SW 1271 (cell line): ENCODE results near the gene MRAS.
"Not testable (repeated sequence)": the region's sequence is repeated elsewhere in the genome, so short reads cannot be mapped to it uniquely, and the experiment has no call there.

Source experiments
- DNase-seq, 2 experiments: peaks; one replicate each; lab custom pipeline; 2025; lab: John Stamatoyannopoulos, UW

The MRAS gene

GRCh38 chr3:138389841-138390581, 41.6 kb downstream of the MRAS start:
- DNase-seq = peak; percentile 62 to 78

DNA sequence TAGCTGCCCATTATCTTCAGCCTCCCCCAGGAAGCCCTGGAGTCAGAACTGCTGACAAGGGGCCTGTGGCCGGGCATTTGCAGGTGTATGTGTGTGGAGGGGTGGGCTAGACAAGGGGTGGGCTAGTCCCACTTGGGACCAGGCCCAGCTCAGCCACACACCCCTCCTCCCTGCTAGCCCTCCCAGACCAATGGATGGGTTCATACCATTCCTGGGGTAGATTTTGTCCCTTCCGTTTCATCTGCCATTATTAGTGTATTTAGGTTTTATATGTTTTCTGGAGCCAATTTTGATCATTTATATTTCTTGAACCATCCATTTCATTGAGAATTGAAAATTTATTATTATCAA, 42.2 kb downstream of the MRAS start:
- no peak for DNase-seq

DNA sequence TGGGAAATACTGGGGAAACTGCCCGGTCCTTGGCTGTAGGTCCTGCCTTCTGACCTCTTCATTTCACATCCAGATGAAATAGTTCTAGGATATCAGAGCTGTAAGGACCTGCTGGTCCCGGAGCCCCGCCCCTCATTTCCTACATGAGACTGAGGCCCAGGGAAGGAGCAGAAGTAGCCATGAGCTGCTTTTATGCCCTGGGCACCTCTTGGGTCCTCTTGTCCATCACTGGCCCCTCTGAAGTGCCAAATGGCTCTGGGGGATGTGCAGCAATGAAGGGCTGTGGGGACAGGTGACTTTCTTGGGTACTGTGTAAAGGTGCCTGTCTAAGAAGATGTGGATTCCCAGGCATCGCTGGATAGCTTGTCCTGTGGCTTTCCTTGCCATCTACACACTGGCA, 45.8 kb downstream of the MRAS start:
- no peak for DNase-seq

GRCh38 chr3:138394686-138395085, 46.3 kb downstream of the MRAS start:
- DNase-seq = no peak

DNA sequence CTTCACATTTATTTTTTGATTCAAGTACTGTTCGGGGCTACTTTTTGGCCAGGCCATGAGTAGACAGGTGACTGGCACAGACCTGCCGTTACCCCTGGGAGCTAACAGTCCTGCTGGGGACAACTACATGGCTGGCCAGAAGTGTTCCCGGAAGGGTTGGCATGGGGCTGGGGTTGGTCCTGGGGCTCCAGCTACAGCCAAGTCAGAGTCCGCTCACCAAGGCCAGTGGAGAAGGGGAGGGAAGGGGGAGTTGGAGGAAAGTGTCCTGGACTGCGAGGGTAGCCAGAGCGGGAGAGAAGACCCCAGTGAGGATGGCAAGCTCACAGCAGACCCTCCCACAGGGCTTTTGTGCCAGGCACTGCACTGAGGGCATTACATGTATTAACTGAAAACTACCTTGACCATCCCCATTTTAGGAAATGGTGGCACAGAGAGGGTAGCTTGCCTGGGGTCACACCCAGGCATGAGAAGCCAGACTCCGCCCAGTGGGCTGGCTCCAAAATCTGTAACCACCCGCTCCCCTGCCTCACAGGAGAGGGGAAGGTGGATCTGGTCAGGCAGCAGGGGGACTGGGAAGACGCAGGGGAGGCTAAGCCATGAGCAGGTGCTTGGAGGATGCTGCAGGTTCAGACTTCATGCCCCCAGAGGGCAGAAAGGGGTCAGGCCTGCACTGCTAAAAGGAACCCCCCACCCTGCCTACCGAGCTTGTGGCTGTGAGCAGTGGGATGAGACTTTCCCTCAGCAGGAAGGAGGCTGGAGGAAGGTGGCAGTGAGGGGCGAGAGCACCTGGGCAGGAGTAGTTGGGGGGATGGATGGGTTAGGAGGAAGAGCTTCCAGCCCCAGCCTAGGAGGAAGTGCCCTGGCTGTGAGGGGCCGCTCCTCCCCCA, 47.7 kb downstream of the MRAS start:
- DNase-seq = no peak

DNA sequence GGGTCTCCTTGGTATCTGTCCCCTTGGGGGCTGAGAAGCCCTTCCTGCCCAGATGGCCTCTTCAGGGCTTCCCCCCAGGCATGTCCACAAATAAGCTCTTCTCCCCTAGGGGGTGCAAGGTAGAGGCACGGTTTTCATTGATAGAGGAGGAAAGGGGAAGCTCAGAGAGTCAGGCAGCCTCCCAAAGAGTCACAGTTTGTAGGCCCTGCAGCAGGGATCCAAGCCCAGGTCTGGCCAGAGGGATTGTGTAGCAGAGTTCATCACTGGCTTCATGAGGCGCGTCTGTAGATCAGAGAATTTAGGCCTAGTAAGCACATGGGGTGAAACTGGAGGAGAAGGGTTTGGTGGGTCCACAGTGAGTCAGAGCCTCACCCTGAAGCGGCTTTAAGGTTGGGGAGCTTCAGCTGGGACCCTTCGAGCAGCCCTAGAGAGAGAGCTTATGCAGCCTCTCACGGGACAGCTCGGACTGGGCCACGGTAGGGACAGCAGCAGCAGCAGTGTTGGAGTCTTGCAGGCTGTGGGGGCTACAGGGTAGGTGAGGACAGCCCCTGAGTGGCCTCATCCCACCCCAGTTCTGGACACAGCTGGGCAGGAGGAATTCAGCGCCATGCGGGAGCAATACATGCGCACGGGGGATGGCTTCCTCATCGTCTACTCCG, 48.5 kb downstream of the MRAS start:
- DNase-seq = no peak

GRCh38 chr3:138397983-138398382, 49.6 kb downstream of the MRAS start:
- DNase-seq = no peak

- DNase-seq = no peak
Measured at GRCh38 chr3:138398791-138399575, 50.6 kb downstream of the MRAS start.

DNA sequence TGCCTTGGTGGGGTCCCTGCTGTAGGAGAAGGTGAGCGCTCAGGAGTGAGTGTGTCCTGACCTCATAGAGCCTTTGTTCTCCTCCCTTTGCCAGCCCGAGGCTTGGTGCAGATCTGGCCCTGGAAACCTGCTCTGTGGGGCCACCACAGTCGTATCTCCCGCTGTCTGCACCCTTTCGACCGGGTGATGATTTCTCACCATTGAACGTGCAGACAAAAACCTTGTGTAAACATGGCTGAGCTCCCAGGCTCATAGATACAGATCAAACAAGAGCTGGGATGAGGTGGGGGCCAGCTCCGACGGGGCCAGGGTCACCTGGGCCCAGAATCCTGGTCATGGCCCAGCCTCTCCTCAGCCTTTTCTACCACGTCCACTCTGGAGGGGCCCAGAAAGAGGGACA, 51.4 kb downstream of the MRAS start:
- no peak for DNase-seq

DNA sequence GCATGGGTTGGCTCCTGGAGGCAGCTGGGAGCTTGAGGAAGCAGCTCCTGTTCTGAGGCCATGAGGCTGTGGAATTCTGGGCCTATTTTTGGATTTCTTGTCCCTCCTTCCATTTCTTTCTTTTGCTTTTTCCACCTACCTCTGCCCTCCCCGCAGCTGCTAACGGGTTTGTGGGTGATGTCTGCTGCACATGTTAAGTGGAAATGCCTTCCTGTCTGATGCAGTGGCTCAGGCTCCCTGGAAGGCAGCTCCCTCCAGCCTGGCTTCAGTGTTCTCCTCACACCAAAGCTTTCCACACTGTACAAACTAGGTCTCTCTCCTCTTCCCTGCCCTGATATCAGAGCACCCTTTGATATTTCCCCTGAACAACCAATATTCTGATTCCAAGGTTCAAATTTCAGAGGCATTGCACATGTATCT, 52.3 kb downstream of the MRAS start:
- no peak for DNase-seq

- no peak for DNase-seq
Measured at GRCh38 chr3:138401834-138402233, 53.5 kb downstream of the MRAS start.

GRCh38 chr3:138404121-138404520, 55.7 kb downstream of the MRAS start:
- DNase-seq = no peak

GRCh38 chr3:138405001-138405400, 56.6 kb downstream of the MRAS start:
- DNase-seq = no peak

DNA sequence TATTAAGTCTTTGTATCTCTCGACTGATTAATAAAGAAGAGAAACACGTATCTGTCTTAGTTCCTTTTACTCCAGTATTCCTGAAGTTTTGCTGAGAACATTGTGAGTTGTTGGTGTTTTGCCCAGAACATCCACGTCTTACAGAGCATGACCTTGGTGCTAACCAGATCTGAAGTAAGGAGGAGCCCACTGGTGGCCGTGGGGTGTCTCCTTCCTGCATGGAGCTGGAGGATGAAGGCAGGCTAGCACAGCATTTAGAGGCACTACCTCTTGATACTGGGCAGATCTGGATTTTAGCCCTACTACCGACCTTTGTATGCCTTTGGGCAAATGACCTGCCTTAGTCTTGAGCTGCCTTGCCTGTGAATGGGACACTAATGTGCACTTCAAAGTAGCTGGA, 57.1 kb downstream of the MRAS start:
- no peak for DNase-seq

DNA sequence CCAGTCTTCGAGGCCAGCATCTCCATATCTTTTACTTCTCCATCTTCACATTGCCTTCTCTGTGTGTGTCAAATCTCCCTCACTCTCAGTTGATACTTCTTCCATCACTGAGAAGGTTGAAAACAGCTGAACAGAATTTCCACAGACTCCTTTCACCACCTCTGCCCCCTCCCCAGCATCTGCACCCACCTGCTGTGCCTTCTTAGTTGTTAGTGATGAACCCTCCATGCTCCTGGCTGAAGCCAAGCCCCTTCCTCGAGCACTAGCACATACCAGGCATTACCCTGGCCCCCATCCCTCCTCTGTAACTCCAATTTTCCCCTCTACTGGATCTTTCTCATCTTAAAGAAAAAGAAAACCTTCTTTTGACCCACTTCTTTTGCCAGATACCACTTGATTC, 58.2 kb downstream of the MRAS start:
- no peak for DNase-seq

- DNase-seq = no peak
Measured at GRCh38 chr3:138407236-138407907, 59.0 kb downstream of the MRAS start.

DNA sequence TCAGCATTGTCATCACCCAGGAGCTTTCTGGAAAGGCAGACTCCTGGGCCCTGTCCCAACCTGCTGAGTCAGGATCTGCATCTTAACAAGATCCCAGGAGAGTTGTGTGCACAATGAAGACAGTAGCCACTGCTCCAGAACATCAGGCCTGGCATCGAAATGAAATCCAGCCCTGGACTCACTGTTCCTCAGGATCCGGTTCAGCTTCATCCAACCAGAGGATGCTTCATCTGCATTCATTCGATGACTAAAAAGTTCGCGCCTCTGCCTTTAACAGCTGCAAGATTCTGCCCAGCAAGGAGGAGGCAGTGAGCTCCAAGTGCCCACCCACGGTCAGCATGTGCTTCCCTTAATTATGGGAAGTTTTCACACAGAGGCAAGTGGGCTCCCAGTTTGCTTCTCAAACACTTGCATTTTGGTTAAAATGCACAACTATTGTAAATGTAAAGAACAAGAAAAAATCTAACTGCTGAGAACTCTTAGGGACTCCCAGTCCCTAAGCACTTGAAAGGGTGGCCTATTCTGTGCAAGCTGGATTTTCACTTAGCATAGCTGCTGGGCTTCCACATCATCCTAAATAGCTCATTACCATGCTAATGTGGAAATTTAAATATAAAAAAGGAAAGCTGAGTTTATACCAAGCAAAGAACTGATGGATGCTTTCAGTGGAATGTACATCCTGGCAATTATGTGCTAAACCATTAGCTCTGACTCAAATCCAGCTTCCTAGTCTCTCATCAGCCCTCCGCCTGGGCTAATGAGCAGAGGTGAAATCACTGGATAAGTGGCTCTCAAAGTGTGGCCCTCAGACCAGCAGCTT, 60.6 kb downstream of the MRAS start:
- no peak for DNase-seq

- no peak for DNase-seq
Measured at GRCh38 chr3:138412821-138413551, 64.6 kb downstream of the MRAS start.

DNA sequence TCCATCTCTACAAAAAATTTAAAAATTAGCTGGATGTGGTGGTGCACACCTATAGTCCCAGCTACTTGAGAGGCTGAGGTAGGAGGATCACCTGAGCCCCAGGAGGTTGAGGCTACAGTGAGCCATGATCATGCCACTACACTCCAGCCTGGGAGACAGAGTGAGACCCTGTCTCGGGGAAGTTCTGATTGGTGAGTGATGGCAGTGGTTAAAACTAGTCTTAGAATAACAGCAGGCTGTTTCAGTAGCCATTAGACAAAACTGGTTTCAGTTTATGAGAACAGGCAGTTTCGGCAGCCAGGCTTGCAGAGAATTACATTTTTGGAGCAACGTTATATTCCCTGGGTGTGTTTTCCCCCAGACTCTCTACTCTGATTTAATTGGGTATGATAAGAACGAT, 67.9 kb downstream of the MRAS start:
- not testable (repeated sequence) for DNase-seq

GRCh38 chr3:138417559-138417982, 69.2 kb downstream of the MRAS start:
- DNase-seq = peak; percentile 39 to 73
